Measurements from ENCODE around the gene SCARB1. TPM values are rescaled to one million over a fixed set of nuclear protein-coding genes. Genes with fewer than 3 reads are reported as not detected.

Gene SCARB1
- total and polyA plus RNA-seq, 2 donors (not counting 3 experiments of a cell fraction or from before 2014, with no cell fraction given) = 125 to 141 TPM

- ChIA-PET CTCF (no interaction called here), POLR2A (no interaction called here)
- no peaks in the 10 kb centered on the region for H3K4me1 ChIP-seq (ENCODE audit: control insufficient read depth, extremely low read depth, insufficient read depth, low read length)
- dilution Hi-C loops (cut with MboI; ENCODE audit: extremely low pct_ligation_motif_present, low sequenced_read_pairs) (no loop called here), intact Hi-C loops (cut with micrococcal nuclease) (no loop called here)
- H3K9me3 ChIP-seq (replicated peaks; ENCODE audit: control insufficient read depth, insufficient read depth, low read length) = no peaks in the 10 kb centered on the region
- H3K27me3 ChIP-seq (ENCODE audit: control insufficient read depth in 2 of 2, insufficient read depth in 2 of 2, low read length in 2 of 2) = no peaks in the 10 kb centered on the region
- no peak overlapping the region for H2AFZ ChIP-seq (ENCODE audit: low read depth, low read length)
- no peaks in the 10 kb centered on the region for H4K20me1 ChIP-seq (replicated peaks; ENCODE audit: control insufficient read depth, extremely low read depth, insufficient read depth, low read length)
- no peak overlapping the region for H3K4me2 ChIP-seq (ENCODE audit: insufficient read depth, low read length)
- TF ChIP-seq EZH2 (IDR thresholded peaks at IDR 0.05; ENCODE audit: borderline replicate concordance, low read depth, low read length, severe bottlenecking) (no peak), FOS (IDR thresholded peaks at IDR 0.05; ENCODE audit: borderline replicate concordance, insufficient read depth, low read length) (no peak), JUN (IDR thresholded peaks at IDR 0.05; ENCODE audit: borderline replicate concordance, insufficient read depth, insufficient read length, low read depth) (no peak), POLR2A (IDR thresholded peaks at IDR 0.05; ENCODE audit: low read depth, low read length) (no peak), POLR2AphosphoS5 (IDR thresholded peaks at IDR 0.05; ENCODE audit: insufficient read depth, low read depth, low read length) (no peak), MYC (IDR thresholded peaks at IDR 0.05; ENCODE audit: low read depth, low read length) (no peak), GATA2 (IDR thresholded peaks at IDR 0.05; ENCODE audit: insufficient read depth, insufficient read length, low read depth, low read length) (no peak)
- TF ChIP-seq, protein P1, sequence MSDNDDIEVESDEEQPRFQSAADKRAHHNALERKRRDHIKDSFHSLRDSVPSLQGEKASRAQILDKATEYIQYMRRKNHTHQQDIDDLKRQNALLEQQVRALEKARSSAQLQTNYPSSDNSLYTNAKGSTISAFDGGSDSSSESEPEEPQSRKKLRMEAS (IDR thresholded peaks at IDR 0.05; ENCODE audit: insufficient read depth, insufficient read length) = no peak
- TF ChIP-seq, protein P2, sequence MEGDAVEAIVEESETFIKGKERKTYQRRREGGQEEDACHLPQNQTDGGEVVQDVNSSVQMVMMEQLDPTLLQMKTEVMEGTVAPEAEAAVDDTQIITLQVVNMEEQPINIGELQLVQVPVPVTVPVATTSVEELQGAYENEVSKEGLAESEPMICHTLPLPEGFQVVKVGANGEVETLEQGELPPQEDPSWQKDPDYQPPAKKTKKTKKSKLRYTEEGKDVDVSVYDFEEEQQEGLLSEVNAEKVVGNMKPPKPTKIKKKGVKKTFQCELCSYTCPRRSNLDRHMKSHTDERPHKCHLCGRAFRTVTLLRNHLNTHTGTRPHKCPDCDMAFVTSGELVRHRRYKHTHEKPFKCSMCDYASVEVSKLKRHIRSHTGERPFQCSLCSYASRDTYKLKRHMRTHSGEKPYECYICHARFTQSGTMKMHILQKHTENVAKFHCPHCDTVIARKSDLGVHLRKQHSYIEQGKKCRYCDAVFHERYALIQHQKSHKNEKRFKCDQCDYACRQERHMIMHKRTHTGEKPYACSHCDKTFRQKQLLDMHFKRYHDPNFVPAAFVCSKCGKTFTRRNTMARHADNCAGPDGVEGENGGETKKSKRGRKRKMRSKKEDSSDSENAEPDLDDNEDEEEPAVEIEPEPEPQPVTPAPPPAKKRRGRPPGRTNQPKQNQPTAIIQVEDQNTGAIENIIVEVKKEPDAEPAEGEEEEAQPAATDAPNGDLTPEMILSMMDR (IDR thresholded peaks at IDR 0.05; ENCODE audit: extremely low read depth in 1 of 2, insufficient read depth in 1 of 2, low read depth in 1 of 2, low read length in 2 of 2) = no peak
- no TSS peak for BruUV-seq (replicated peaks)
- no peak overlapping the region for H3K27ac ChIP-seq (ENCODE audit: insufficient read depth, low read depth, low read length)
- no peak for FAIRE-seq
- DNase-seq (ENCODE audit: low read depth, low spot score) = no peak
- no peak overlapping the region for H3K9ac ChIP-seq (replicated peaks; ENCODE audit: extremely low read depth, insufficient read depth, low read length)
- H3K36me3 ChIP-seq (ENCODE audit: control insufficient read depth in 2 of 2, extremely low read depth in 1 of 2, insufficient read depth in 2 of 2, low read length in 2 of 2) = no peaks in the 10 kb centered on the region
- H3K79me2 ChIP-seq (ENCODE audit: control insufficient read depth, insufficient read depth, low read length) = peaks cover 11% of the 10 kb centered on the region
- no peaks in the 10 kb centered on the region for H3K9me1 ChIP-seq (replicated peaks; ENCODE audit: control insufficient read depth, extremely low read depth, insufficient read depth, low read length)
- no peak overlapping the region for H3K4me3 ChIP-seq (replicated peaks in 1 of 3; ENCODE audit: insufficient read depth in 1 of 3, low read depth in 1 of 3, low read length in 3 of 3)
Measured at GRCh38 chr12:124823272-124823970, 40.2 kb downstream of the SCARB1 start.
